GM12875 (cell line): Measurements from ENCODE around the gene MBOAT2.
"Not testable (repeated sequence)": the region's sequence is repeated elsewhere in the genome, so short reads cannot be mapped to it uniquely, and the experiment has no call there.

Experiments
- H3K4me3 ChIP-seq: one replicate; pipeline ENCODE4 v1.5.1; 2011; ENCODE audit warnings: low read depth, low read length, control low read depth
- CTCF ChIP-seq: IDR thresholded peaks from 2 replicates; pipeline ENCODE4 v1.5.1; 2011; ENCODE audit warnings: low read depth, mild to moderate bottlenecking, control low read depth, inconsistent platforms, low read length, moderate library complexity, borderline replicate concordance; ENCODE audit not compliant: insufficient read depth

The MBOAT2 gene

GRCh38 chr2:8934338-8934737 is 69.1 kb downstream of the MBOAT2 start:
- no peak overlapping the region for H3K4me3 ChIP-seq
- TF ChIP-seq CTCF = no peak

- no peak overlapping the region for H3K4me3 ChIP-seq
- no peak for TF ChIP-seq CTCF
Measured at GRCh38 chr2:8932702-8933101, 70.8 kb downstream of the MBOAT2 start.

GRCh38 chr2:8930185-8930584 is 73.3 kb downstream of the MBOAT2 start:
- H3K4me3 ChIP-seq = not testable (repeated sequence)

GRCh38 chr2:8929128-8929527 is 74.4 kb downstream of the MBOAT2 start:
- TF ChIP-seq CTCF = no peak
- H3K4me3 ChIP-seq = no peak overlapping the region

- no peak for TF ChIP-seq CTCF
Measured at GRCh38 chr2:8927510-8928455, 75.7 kb downstream of the MBOAT2 start.

GRCh38 chr2:8926356-8926755 is 77.1 kb downstream of the MBOAT2 start:
- H3K4me3 ChIP-seq = no peak overlapping the region
- TF ChIP-seq CTCF = no peak

More at GRCh38 chr2:8927510-8928455, 75.7 kb downstream of the MBOAT2 start:
- no peak overlapping the region for H3K4me3 ChIP-seq

- no peak for TF ChIP-seq CTCF
- H3K4me3 ChIP-seq = no peak overlapping the region
Measured at GRCh38 chr2:8925411-8925810, 78.1 kb downstream of the MBOAT2 start.
